Measurements from ENCODE around the gene GAB1. TPM values are rescaled to one million over a fixed set of nuclear protein-coding genes. Genes with fewer than 3 reads are reported as not detected.

The GAB1 gene
- total and polyA plus RNA-seq, 4 donors = 2.4 to 31.3 (median 6.9) TPM

GRCh38 chr4:143421609-143422008 lies 84.9 kb downstream of the GAB1 start:
- no peaks in the 10 kb centered on the region for H3K9me3 ChIP-seq (ENCODE audit: control insufficient read depth in 4 of 4, low read length in 3 of 4)
- no peak overlapping the region for H3K9ac ChIP-seq (ENCODE audit: low read depth in 1 of 2, low read length in 2 of 2)
- no peak for DNase-seq (ENCODE audit: low spot score)
- H3K27me3 ChIP-seq (ENCODE audit: control insufficient read depth in 4 of 4, insufficient read depth in 4 of 4, low read length in 3 of 4) = no peaks in the 10 kb centered on the region
- 94% methylated on average over 1 of the region's 1 CpG for WGBS
- no peaks in the 10 kb centered on the region for H3K4me1 ChIP-seq (ENCODE audit: control insufficient read depth in 4 of 4, insufficient read depth in 4 of 4, low read length in 3 of 4)
- no peak overlapping the region for H3K27ac ChIP-seq (ENCODE audit: low read depth in 1 of 2, low read length in 2 of 2)
- no peak for TF ChIP-seq REST (IDR thresholded peaks at IDR 0.05)
- no peak for TF ChIP-seq ATF3 (IDR thresholded peaks at IDR 0.05)
- no peak for TF ChIP-seq TAF1 (conservative IDR thresholded peaks at IDR 0.05)
- TF ChIP-seq FOXA2 (IDR thresholded peaks at IDR 0.05) = no peak
- no peak for TF ChIP-seq SP1 (IDR thresholded peaks at IDR 0.05)
- TF ChIP-seq RAD21 (IDR thresholded peaks at IDR 0.05) = no peak
- TF ChIP-seq HNF4G (IDR thresholded peaks at IDR 0.05) = no peak
- TF ChIP-seq MAX (IDR thresholded peaks at IDR 0.05) = no peak
- TF ChIP-seq JUND (IDR thresholded peaks at IDR 0.05) = no peak
- no peak for TF ChIP-seq GABPA (IDR thresholded peaks at IDR 0.05 in 1 of 2, conservative IDR thresholded peaks at IDR 0.05 in 1 of 2)
- no peak for TF ChIP-seq HNF4A (conservative IDR thresholded peaks at IDR 0.05)
- no peak for TF ChIP-seq CTCF (IDR thresholded peaks at IDR 0.05; ENCODE audit: low read depth, low read length, missing input control)
- no peak for TF ChIP-seq FOXA1 (IDR thresholded peaks at IDR 0.05)
- H3K4me3 ChIP-seq (ENCODE audit: low read depth in 1 of 3, low read length in 3 of 3) = no peak overlapping the region
- H3K36me3 ChIP-seq (ENCODE audit: control insufficient read depth in 4 of 4, insufficient read depth in 3 of 4, low read depth in 1 of 4, low read length in 3 of 4) = peaks cover 0 to 10% (median 6%) of the 10 kb centered on the region in 4 donors

GRCh38 chr4:143424276-143424675 lies 87.6 kb downstream of the GAB1 start:
- no peak for TF ChIP-seq ZBTB33 (IDR thresholded peaks at IDR 0.05)
- TF ChIP-seq CTCF (IDR thresholded peaks at IDR 0.05; ENCODE audit: low read depth, low read length, missing input control) = no peak
- TF ChIP-seq RAD21 (IDR thresholded peaks at IDR 0.05) = no peak
- TF ChIP-seq FOXA2 (IDR thresholded peaks at IDR 0.05) = no peak
- no peak for TF ChIP-seq TAF1 (conservative IDR thresholded peaks at IDR 0.05)
- TF ChIP-seq ATF3 (IDR thresholded peaks at IDR 0.05) = no peak
- TF ChIP-seq REST (IDR thresholded peaks at IDR 0.05) = no peak
- TF ChIP-seq SP1 (IDR thresholded peaks at IDR 0.05) = no peak
- TF ChIP-seq FOXA1 (IDR thresholded peaks at IDR 0.05) = no peak
- TF ChIP-seq YY1 (IDR thresholded peaks at IDR 0.05) = no peak
- TF ChIP-seq NR2F2 (IDR thresholded peaks at IDR 0.05) = no peak
- no peak for TF ChIP-seq GABPA (IDR thresholded peaks at IDR 0.05 in 1 of 2, conservative IDR thresholded peaks at IDR 0.05 in 1 of 2)
- Histone ChIP-seq H3K4me1 (ENCODE audit: control insufficient read depth in 4 of 4, insufficient read depth in 4 of 4, low read length in 3 of 4) (no peaks in the 10 kb centered on the region), H3K27me3 (ENCODE audit: control insufficient read depth in 4 of 4, insufficient read depth in 4 of 4, low read length in 3 of 4) (no peaks in the 10 kb centered on the region), H3K27ac (ENCODE audit: low read depth in 1 of 2, low read length in 2 of 2) (no peak overlapping the region), H3K9ac (ENCODE audit: low read depth in 1 of 2, low read length in 2 of 2) (no peak overlapping the region), H3K36me3 (ENCODE audit: control insufficient read depth in 4 of 4, insufficient read depth in 3 of 4, low read depth in 1 of 4, low read length in 3 of 4) (peaks cover 0 to 5% (median 2%) of the 10 kb centered on the region in 4 donors), H3K4me3 (ENCODE audit: low read depth in 1 of 3, low read length in 3 of 3) (no peak overlapping the region), H3K9me3 (ENCODE audit: control insufficient read depth in 4 of 4, low read length in 3 of 4) (peaks cover 0 to under 1% (median under 1%) of the 10 kb centered on the region in 4 donors)
- DNase-seq (ENCODE audit: low spot score) = no peak

Measured in liver (tissue), 9 donors.